HG03025 (cell line): Measurements from ENCODE around the gene ING2.
"Not testable (repeated sequence)": the region's sequence is repeated elsewhere in the genome, so short reads cannot be mapped to it uniquely, and the experiment has no call there.

Source experiments
- ATAC-seq: cut with Tn5 transposase; IDR thresholded peaks from one replicate; pipeline ENCODE4 v1.9.1; 2021; ENCODE audit warnings: mild to moderate bottlenecking, moderate library complexity; ENCODE audit not compliant: unreplicated experiment, low FRiP score

Gene ING2

DNA sequence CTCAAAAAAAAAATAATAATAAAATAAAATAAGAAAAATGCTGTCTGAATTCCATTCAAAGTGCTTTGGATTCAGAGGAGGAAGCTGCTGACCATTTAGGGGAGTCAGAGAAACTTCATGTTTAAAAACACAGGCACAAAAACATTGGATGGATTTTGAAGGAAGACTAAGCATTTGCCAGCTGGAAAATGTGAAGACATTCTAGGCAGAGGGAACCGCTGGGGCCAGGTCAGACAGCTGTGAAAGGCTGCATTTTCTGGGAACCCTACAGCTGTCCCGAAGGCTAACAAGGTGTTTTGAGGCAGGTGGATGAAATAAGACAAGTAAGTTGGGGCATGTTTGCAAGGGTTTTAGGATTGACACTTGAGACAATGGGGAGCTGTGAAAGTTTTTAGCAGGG, 38.6 kb downstream of the ING2 start:
- no peak for ATAC-seq

DNA sequence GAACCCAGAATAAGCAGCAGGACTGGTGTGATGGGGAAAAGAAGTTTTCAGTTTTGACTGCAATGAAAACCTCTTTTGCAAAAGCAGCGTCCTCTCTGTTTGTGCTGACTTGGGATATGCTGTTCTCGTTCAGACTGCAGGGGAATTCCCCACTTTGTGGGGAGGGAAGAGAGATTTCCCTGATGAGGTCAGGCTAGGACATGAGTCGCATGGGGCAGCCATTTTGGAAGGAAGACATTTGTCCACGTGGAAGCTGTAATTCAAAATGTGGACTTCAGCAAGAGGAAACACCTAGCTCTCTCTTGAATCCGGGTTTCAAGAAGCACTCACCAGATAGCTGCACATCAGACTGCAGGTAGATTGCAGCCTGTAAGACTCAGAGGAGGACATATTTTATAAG, 39.3 kb downstream of the ING2 start:
- no peak for ATAC-seq

DNA sequence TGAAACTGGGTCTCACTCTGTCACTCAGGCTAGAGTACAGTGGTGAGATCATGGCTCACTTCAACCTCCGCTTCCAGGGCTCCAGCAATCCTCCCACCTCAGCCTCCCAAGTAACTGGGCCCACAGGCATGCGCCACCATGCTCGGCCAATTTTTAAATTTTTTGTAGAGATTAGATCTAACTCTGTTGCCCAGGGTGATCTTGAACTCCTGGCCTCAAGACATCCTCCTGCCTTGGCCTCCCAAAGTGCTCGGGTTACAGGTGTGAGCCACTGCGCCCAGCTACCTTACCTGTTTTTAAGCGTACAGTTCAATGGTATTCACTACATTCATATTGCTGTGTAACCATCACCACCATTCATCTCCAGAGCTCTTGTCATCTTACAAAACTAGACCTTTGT, 41.5 kb downstream of the ING2 start:
- no peak for ATAC-seq

DNA sequence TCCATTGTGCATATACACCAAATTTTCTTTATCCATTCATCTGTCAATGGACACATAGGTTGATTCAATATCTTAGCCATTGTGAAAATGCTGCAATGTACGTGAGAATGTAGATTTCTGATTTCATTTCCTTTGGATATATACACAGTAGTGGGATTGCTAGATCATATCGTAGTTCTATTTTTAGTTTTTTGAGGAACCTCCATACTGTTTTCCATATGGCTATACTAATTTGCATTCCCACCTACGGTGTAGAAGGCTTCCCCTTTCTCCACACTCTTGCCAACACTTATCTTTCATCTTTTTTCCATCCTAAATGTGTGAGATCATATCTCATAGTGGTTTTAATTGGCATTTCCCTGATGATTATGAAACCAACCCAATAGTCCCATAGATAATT, 43.4 kb downstream of the ING2 start:
- no peak for ATAC-seq

DNA sequence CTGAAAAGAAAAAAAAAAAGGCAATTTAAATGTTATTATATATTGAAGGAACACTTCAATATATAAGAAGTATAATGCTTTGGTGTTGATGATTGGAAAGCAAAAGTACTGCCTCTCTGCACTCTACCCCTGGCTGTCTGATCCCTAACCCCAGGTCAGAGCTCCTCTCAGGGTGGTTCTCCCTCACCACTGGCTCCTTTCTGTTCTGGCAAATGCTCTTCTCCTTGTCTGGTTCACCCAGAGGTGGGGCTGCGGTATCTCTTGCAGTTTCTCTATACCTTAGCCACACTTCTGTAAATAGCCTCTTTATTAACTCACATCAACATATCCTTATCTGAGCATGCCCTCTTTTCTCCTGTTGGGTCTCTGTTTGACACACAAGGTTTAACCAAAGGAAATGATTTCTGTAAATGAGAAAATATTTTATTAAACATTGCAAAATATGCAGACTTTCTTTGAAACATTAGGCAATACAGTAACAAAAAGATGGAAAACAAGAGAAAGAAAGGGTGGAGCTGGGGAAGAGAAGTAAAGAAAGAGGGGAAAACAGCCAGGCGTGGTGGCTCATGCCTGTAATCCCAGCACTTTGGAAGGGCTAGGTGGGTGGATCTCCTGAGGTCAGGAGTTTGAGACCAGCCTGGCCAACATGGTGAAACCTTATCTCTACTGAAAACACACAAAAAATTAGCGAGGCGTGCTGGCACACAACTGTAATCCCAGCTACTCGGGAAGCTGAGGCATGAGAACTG, 45.7 kb downstream of the ING2 start:
- ATAC-seq, result no peak

DNA sequence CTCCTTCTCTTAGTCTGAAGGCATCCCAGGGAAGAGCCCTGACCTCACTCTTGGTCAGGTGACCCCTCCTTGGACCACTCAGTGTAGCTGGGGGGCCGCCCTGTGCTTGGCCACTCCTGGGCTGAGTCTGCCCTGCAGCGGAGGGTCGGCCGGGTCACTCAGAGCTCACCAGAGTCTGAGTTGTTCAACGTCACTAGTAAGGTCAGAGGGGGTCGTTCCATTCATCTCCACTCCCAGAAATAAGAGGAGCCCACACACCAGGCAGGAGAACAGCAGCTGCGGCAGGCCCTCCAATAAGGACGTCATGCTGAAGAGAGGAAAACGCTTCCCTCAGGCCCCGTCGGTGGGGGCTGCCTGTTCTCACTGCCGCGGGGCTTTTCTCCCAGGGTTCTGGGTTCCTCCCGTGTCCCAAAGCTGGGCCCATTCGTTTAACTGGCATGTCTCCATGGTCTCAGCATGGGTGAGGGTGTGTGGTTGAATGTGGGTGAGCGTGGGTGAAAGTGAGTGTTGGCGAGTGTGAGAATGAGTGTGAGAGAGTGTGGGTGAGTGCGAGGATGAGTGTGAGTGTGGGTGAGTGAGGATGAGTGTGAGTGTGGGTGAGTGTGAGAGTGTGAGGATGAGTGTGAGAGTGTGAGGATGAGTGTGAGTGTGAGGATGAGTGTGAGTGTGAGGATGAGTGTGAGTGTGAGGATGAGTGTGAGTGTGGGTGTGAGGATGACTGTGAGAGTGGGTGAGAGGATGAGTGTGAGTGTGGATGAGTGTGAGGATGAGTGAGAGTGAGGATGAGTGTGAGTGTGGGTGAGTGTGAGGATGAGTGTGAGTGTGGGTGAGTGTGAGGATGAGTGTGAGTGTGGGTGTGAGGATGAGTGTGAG, 47.7 kb downstream of the ING2 start:
- ATAC-seq, result no peak

DNA sequence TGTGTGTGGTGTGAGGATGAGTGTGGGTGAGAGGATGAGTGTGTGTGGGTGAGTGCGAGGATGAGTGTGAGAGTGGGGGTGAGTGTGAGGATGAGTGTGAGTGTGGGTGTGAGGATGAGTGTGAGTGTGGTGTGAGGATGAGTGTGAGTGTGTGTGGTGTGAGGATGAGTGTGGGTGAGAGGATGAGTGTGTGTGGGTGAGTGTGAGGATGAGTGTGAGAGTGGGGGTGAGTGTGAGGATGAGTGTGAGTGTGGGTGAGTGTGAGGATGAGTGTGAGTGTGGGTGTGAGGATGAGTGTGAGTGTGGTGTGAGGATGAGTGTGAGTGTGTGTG, 48.3 kb downstream of the ING2 start:
- ATAC-seq, result not testable (repeated sequence)

DNA sequence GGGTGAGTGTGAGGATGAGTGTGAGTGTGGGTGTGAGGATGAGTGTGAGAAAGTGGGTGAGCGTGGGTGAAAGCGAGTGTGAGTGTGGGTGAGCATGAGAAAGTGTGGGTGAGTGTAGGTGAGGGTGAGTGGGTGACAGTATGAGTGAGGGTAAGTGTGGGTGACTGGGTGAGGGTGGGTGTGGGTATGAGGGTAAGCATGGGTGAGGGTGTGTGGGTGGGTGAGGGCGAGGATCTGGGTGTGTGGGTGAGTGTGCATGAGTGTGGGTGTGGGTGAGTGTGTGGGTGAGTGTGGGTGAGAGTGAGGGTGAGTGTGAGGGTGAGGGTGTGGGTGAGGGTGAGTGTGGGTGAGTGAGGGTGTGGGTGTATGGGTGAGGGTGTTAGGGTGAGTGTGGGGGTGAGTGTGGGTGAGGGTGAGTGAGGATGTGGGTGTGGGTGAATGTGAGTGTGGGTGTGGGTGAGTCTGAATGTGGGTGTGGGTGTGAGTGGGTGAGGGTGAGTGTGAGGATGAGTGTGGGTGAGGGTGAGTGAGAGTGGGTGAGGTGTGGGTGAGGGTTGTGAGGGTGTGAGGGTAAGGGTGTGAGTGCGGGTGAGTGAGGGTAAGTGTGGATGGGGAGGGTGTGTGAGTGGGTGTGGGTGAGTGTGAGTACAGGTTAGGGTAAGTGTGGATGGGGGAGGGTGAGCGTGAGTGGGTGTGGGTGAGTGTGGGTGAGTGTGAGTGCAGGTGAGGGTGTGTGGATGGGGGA, 48.9 kb downstream of the ING2 start:
- ATAC-seq, result no peak

DNA sequence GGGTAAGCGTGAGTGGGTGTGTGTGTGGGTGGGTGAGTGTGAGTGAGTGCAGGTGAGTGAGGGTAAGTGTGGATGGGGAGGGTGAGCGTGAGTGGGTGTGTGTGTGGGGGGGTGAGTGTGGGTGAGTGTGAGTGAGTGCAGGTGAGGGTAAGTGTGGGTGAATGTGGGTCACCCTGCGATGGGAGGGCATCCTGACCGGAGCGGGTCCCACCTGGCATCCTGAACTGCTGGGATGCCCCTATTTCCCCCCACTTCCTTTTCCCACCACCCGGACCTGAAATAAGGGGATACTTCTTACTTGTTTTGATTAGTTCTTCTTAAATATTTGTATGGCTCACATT, 49.5 kb downstream of the ING2 start:
- ATAC-seq, result no peak

DNA sequence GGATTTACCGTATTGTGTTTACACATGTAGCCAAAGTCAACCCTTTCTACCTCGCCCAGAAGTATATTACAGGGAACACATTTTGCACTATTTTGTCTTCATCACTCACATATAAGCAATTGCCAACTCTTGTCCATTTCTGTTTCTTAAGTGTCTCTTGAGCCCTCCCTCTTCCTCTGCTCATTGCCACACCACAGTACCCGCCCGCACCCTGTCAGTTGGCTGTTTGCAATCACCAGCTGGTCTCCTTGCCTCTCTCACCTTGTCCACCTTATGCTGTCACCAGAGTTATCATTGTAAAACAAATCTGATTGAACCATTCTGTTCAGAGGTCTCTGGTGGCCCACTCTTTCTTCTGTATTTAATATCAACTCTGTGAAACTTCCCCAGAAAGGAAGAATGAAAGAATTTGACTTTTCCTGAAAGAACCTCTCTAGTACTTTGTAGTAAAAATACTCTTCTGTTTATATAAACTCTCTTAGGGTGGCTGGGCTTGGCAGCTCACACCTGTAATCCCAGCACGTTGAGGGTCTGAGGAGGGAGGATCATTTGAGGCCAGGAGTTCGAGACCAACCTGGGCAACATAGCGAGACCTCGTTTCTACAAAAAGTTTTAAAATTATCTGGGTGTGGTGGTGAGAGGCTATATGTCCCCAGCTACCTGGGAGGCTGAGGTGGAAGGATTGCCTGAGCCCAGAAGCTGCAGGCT, 50.2 kb downstream of the ING2 start:
- ATAC-seq, result no peak

DNA sequence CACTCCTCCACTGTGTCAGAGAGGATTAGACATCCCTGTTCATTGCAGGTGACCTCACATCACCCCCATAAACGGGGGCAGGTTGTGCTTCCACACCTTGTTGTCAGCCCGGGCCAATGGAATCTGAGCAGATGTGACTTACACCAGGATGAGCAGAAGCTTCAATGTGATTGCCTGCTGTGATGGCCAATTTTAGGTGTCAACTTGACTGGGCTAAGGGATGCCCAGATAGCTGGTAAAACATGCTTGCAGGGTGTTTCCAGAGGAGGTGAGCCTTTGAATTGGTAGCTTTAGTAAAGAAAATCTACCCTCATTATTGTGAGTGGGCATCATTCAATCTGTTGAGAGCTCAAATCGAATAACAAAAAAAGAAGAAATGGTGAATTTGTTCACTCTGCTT, 52.1 kb downstream of the ING2 start:
- no peak for ATAC-seq

DNA sequence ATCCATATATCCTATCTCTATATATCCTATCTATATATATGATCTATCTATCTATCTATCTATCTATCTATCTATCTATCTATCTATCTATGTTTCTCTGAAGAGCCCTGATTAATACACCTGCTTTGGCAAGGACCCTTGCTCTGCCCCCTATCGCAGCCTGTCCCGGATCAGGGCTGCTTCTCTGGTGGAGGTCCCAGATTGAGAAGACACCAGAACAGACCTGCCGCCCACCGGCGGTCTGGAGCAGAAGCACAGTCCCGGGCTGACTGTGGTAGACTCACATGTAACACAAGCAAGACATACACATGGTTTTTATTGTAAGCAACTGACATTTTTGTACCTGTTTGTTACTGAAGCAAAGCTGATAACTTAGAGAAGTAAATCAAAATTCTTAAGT, 52.8 kb downstream of the ING2 start:
- no peak for ATAC-seq

DNA sequence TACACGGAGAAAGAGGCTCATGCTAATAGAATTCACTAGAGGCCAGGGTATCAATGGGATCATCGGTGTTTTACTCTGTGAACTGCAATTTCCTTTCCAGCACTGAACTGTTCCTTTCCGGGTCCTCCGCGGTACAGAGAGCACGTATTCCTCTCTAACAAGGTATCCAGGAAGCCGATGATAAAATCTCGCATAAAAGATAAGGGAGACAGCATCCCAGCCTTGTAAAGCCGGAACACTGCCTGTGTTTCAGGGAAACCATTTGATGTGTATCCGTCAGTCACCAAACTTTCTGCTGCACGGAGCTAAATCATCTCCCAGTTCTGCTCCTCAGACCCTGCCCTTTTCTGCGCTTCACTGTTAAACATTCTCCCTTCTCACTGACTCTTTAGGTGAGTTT, 54.0 kb downstream of the ING2 start:
- ATAC-seq, result no peak

DNA sequence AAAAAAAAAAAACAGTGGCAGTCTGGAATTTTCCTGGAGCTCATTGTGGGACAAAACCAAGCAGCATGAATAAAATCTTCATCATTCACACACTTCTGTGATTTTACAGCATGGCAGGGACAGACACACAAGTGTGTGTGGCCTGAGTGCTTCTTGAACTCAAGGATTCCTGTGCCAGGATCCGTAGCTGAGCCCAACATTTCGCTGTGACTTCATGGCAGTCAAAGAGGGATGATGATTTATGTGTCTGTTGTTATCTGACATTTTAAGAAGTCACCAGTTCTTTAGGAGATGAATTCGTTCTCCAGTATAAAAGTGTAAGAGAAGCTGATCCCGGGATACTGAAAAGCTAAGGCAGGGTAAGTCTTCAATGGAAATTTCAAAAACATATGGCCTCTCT, 57.0 kb downstream of the ING2 start:
- no peak for ATAC-seq
